ENCODE results near the gene CEP104. TPM values are rescaled to one million over a fixed set of nuclear protein-coding genes. Genes with fewer than 3 reads are reported as not detected.
A peak's percentile ranks its signal among the peaks of the same experiment; 100 is the strongest.

Gene CEP104
- total RNA-seq, 1 experiment from 2014 or later = 50.8 TPM

DNA sequence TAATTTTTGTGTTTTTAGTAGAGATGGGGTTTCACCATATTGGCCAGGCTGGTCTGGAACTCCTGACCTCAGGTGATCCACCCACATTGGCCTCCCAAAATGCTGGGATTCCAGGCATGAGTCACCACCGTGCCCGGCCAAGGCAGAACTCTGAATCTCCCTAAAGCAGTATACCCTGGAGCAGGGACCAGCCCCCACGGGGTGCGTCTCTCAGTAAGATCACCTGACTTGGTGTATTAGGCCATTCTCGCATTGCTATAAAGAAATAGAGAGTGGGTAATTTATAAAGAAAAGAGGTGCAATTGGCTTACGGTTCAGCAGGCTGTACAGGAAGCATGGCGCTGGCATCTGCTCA lies 14.4 kb upstream of the CEP104 start:
- no peak for TF ChIP-seq EZH2 (IDR thresholded peaks at IDR 0.05; ENCODE audit: borderline replicate concordance, low read depth, low read length, poor library complexity, severe bottlenecking)
- TF ChIP-seq, protein P1, sequence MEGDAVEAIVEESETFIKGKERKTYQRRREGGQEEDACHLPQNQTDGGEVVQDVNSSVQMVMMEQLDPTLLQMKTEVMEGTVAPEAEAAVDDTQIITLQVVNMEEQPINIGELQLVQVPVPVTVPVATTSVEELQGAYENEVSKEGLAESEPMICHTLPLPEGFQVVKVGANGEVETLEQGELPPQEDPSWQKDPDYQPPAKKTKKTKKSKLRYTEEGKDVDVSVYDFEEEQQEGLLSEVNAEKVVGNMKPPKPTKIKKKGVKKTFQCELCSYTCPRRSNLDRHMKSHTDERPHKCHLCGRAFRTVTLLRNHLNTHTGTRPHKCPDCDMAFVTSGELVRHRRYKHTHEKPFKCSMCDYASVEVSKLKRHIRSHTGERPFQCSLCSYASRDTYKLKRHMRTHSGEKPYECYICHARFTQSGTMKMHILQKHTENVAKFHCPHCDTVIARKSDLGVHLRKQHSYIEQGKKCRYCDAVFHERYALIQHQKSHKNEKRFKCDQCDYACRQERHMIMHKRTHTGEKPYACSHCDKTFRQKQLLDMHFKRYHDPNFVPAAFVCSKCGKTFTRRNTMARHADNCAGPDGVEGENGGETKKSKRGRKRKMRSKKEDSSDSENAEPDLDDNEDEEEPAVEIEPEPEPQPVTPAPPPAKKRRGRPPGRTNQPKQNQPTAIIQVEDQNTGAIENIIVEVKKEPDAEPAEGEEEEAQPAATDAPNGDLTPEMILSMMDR (conservative IDR thresholded peaks at IDR 0.05; ENCODE audit: low read depth, low read length) = no peak
- Histone ChIP-seq H3K4me1 (ENCODE audit: insufficient read depth, low read length, poor library complexity, severe bottlenecking) (no peaks in the 10 kb centered on the region), H3K27me3 (replicated peaks; ENCODE audit: insufficient read depth, low read depth, low read length, poor library complexity) (no peaks in the 10 kb centered on the region), H3K4me3 (ENCODE audit: low read depth, low read length, poor library complexity, severe bottlenecking) (no peak overlapping the region), H3K9me3 (ENCODE audit: low read depth, low read length, poor library complexity, severe bottlenecking) (no peaks in the 10 kb centered on the region), H3K36me3 (ENCODE audit: insufficient read depth, low read length, poor library complexity, severe bottlenecking) (no peaks in the 10 kb centered on the region), H3K27ac (ENCODE audit: low read depth, low read length, poor library complexity, severe bottlenecking) (no peak overlapping the region)
- BruUV-seq (replicated peaks) = no TSS peak
- POLR2A ChIA-PET (ENCODE audit: low non-redundant PET) = no interaction called here
- DNase-seq (ENCODE audit: low spot score) = no peak
- CTCF ChIA-PET = no interaction called here
- intact Hi-C loops (cut with micrococcal nuclease; ENCODE audit: unreplicated experiment) = no loop called here

DNA sequence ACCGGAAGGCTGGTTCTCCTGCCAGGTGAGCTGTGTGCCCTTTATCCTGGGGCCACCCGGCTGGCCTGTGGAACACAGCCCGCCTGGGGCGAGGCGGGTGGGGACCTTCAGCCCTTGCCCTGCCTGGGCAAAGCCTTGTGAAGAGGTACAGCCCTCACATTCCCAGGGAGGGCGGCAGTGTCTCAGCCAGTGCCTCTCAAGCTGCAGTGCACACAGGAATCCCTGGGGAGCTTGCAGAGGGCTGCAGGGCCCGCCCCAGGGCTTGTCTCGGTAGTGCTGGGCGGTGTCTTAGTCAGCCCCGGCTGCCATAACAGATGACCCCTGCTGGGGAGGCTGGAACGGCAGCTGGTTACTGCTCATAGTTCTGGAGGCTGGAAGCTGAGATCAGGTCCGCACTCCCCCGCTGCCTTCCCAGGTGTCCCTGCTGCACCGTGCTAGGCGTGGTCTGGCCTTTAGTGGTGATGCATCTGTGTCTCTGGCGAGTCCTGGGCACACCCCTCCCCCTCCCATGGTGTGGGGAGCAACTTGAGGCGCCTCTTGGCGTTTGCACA lies 12.8 kb upstream of the CEP104 start:
- no peaks in the 10 kb centered on the region for H3K27me3 ChIP-seq (replicated peaks; ENCODE audit: insufficient read depth, low read depth, low read length, poor library complexity)

DNA sequence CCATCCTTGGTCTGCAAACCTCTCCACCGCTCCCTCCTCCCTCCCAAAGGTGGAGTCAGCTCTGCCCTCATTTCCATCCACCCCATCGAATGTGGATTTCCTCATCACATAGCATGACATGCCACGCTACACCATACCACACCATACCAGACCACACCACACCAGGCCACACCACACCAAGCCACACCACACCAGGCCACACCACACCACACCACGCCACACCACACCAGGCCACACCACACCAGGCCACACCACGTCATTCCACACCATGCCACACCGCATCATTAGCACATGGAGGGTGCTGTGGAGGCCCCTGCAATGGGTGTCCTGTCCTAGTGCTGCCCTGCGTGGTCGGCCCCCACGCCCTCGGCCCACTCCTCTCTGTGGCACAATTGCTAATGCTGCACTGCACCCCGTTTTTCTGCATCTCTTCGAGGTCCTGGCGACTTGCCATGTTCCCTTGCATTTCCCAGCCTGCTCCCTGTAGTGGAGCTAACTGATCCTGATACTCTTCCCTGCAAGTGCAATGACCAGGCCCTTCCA lies 11.5 kb upstream of the CEP104 start:
- H3K27me3 ChIP-seq (replicated peaks; ENCODE audit: insufficient read depth, low read depth, low read length, poor library complexity) = no peaks in the 10 kb centered on the region
- no peaks in the 10 kb centered on the region for H3K4me1 ChIP-seq (ENCODE audit: insufficient read depth, low read length, poor library complexity, severe bottlenecking)
- intact Hi-C loops (cut with micrococcal nuclease; ENCODE audit: unreplicated experiment) = no loop called here
- TF ChIP-seq, protein P1 (conservative IDR thresholded peaks at IDR 0.05; ENCODE audit: low read depth, low read length) = no peak
- TF ChIP-seq EZH2 (IDR thresholded peaks at IDR 0.05; ENCODE audit: borderline replicate concordance, low read depth, low read length, poor library complexity, severe bottlenecking) = no peak
- POLR2A ChIA-PET (ENCODE audit: low non-redundant PET) = no interaction called here
- no peak overlapping the region for H3K27ac ChIP-seq (ENCODE audit: low read depth, low read length, poor library complexity, severe bottlenecking)
- no TSS peak for BruUV-seq (replicated peaks)
- H3K4me3 ChIP-seq (ENCODE audit: low read depth, low read length, poor library complexity, severe bottlenecking) = no peak overlapping the region
- H3K9me3 ChIP-seq (ENCODE audit: low read depth, low read length, poor library complexity, severe bottlenecking) = no peaks in the 10 kb centered on the region
- no peak for DNase-seq (ENCODE audit: low spot score)
- CTCF ChIA-PET = no interaction called here
- H3K36me3 ChIP-seq (ENCODE audit: insufficient read depth, low read length, poor library complexity, severe bottlenecking) = no peaks in the 10 kb centered on the region

More for the DNA sequence above, 12.8 kb upstream of the CEP104 start:
- H3K4me1 ChIP-seq (ENCODE audit: insufficient read depth, low read length, poor library complexity, severe bottlenecking) = no peaks in the 10 kb centered on the region
- intact Hi-C loops (cut with micrococcal nuclease; ENCODE audit: unreplicated experiment) = no loop called here
- no peak for TF ChIP-seq EZH2 (IDR thresholded peaks at IDR 0.05; ENCODE audit: borderline replicate concordance, low read depth, low read length, poor library complexity, severe bottlenecking)
- TF ChIP-seq, protein P1 (conservative IDR thresholded peaks at IDR 0.05; ENCODE audit: low read depth, low read length) = no peak
- CTCF ChIA-PET = interaction anchor here (0.6 kb wide), 1 partner anchor 11 kb away, joined by 3 read pairs; no protein-coding TSS in a partner anchor
- no peak overlapping the region for H3K27ac ChIP-seq (ENCODE audit: low read depth, low read length, poor library complexity, severe bottlenecking)
- POLR2A ChIA-PET (ENCODE audit: low non-redundant PET) = no interaction called here
- BruUV-seq (replicated peaks) = no TSS peak
- H3K36me3 ChIP-seq (ENCODE audit: insufficient read depth, low read length, poor library complexity, severe bottlenecking) = no peaks in the 10 kb centered on the region
- DNase-seq (ENCODE audit: low spot score) = peak; percentile 73
- H3K9me3 ChIP-seq (ENCODE audit: low read depth, low read length, poor library complexity, severe bottlenecking) = no peaks in the 10 kb centered on the region
- no peak overlapping the region for H3K4me3 ChIP-seq (ENCODE audit: low read depth, low read length, poor library complexity, severe bottlenecking)
